RWPE1 (cell line): Measurements from ENCODE around the gene NLRP1.

Source experiments
- CTCF ChIA-PET: fragments of 350-600 bp; sonication (Branson Sonifier 250); formaldehyde crosslinking; extraction: SDS; loops from one replicate; lab custom pipeline; 2021; lab: Yijun Ruan, JAX
- POLR2A ChIA-PET: fragments of 400-600 bp; formaldehyde crosslinking; extraction: SDS; loops from one replicate; lab custom pipeline; 2020; ENCODE audit warnings: antibody characterized with exemption; ENCODE audit not compliant: low non-redundant PET; lab: Yijun Ruan, JAX
- DNase-seq: peaks from one replicate; pipeline ENCODE4 v3.0.0; 2012; ENCODE audit warnings: low spot score
- H3K27ac ChIP-seq: fragments of 450-650 bp; 2 replicates; pipeline ENCODE4 v1.5.1; 2017
- TF ChIP-seq, protein P1 (sequence below): fragments of 450-650 bp; conservative IDR thresholded peaks from 2 replicates; pipeline ENCODE4 v1.5.1; 2017; ENCODE audit warnings: low read depth, mild to moderate bottlenecking

NLRP1 gene

DNA sequence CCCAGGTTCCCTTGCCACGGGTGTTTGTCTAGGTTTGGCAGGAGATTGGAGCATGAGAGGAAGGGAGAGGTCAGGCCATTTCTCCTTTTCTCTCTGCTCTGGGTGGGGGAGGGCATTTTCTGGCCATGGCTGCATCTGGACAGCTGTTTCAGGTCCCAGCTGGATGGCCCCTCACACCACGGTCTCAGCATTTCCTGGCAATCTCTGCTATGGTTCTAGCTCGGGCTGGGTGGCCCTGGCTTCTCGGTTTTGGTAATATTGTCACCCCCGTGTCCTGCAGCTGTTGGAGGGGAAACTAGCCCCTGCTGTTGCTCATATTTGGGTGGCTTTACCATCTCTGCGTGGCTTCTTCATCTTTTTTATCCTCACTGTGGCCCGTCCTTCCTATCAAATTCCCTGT is 11.5 kb upstream of the NLRP1 start:
- CTCF ChIA-PET: no interaction called here
- no peak overlapping the region for H3K27ac ChIP-seq
- TF ChIP-seq, protein P1, sequence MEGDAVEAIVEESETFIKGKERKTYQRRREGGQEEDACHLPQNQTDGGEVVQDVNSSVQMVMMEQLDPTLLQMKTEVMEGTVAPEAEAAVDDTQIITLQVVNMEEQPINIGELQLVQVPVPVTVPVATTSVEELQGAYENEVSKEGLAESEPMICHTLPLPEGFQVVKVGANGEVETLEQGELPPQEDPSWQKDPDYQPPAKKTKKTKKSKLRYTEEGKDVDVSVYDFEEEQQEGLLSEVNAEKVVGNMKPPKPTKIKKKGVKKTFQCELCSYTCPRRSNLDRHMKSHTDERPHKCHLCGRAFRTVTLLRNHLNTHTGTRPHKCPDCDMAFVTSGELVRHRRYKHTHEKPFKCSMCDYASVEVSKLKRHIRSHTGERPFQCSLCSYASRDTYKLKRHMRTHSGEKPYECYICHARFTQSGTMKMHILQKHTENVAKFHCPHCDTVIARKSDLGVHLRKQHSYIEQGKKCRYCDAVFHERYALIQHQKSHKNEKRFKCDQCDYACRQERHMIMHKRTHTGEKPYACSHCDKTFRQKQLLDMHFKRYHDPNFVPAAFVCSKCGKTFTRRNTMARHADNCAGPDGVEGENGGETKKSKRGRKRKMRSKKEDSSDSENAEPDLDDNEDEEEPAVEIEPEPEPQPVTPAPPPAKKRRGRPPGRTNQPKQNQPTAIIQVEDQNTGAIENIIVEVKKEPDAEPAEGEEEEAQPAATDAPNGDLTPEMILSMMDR: no peak
- POLR2A ChIA-PET: no interaction called here
- no peak for DNase-seq

DNA sequence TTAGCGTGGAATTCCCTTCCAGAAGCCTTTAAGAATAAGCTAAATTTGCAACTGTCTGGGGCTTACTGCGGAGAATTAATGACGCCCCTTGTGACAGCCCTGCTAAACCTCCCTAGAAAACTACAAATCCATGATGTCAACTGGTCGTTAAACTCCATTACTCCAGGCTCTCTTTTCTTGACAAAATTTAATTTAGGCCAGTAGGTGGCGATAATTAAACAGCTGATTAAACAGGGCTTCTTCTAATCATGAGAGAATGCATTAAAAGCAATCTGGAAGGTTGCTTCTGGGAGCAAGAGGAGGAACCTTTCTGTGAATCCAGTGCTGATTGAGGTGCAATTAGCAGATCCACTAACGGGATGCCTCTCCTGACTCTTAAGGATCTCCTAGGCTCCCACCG is 8.1 kb upstream of the NLRP1 start:
- TF ChIP-seq, protein P1: peak; percentile 54
- ChIA-PET CTCF (interaction anchor here (0.5 to 1.9 kb wide), 19 partner anchors 7 to 843 kb away, joined by 3 to 6 read pairs (median 4); no protein-coding TSS in a partner anchor), POLR2A (no interaction called here)
- DNase-seq: peak; percentile 40
- no peak overlapping the region for H3K27ac ChIP-seq

DNA sequence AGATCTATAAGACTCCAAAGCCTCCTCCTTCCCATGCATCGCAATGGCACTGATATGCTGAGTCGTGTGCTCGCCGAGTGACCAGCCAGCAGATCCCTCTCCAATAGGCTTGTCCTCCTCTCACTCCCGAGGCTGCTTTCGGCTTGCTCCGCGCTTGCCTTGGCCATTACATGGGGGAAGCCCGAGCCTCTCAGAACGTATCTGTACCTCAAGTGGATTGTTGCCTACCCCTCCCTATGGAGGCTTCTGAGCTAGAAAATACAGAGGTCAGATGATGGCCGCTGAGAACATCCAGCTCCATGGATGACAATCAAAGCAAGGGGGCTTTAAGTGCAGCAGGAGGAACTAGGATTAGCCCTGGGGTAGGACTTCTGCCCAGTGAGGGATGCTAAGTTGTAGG is 7.7 kb upstream of the NLRP1 start:
- TF ChIP-seq, protein P1: no peak
- POLR2A ChIA-PET: no interaction called here
- CTCF ChIA-PET: interaction anchor here (0.5 to 1.9 kb wide), 14 partner anchors 10 to 920 kb away, joined by 3 to 6 read pairs (median 4); no protein-coding TSS in a partner anchor
- H3K27ac ChIP-seq: no peak overlapping the region
- no peak for DNase-seq

DNA sequence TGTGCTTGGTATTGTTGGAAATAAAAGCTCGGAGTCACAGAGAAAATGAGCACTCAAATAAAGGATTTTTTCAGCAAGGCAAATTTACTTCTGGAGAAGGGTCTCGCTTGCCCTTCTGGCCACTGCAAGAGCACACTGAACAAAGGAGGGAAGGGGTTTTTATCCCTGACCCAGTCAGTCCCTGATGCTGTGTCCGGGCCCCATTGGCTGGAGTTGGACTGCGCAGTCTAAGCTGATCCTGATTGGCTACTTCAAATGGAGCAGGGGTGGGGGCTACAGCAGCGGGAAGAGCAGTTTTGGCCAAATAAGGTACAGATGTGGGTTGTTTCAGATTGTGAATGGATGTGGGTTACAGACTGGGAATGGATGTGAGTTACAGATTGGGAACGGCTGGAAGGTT is 4.3 kb upstream of the NLRP1 start:
- DNase-seq: no peak
- CTCF ChIA-PET: interaction anchor here (0.5 to 2.0 kb wide), 5 partner anchors 118 to 848 kb away, joined by 4 to 10 read pairs (median 4); no protein-coding TSS in a partner anchor
- H3K27ac ChIP-seq: no peak overlapping the region
- POLR2A ChIA-PET: no interaction called here
- TF ChIP-seq, protein P1: no peak

DNA sequence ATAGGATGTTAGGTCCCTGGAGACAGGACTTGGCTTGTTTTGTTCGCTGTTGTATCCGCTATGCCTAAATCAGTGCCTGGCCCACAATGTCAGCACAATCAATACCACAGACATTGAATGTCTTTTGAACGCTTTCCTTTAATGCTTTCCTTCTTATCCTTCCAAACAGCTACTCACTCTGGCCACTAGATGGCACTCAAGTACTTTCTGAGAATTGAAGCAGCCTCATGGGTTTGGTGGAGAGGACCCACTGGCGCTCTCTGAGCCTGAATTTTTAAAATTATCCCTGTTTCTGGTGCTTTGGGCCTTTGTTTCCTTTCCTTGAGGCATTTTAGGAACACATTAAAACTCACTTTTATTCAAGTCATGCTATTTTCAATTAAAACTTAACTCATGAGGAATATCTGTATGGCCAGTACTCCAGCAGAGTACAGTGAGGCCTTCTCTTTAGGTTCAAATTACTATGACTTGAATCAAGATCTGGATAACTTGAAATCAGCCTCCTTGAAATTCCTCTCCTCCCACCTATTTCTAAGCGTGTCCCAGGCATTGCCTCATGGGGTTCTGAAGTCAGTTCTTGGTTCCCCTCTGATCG is 3.2 kb upstream of the NLRP1 start:
- TF ChIP-seq, protein P1: peak; percentile 86
- peak; percentile 67 for DNase-seq
- H3K27ac ChIP-seq: no peak overlapping the region
- ChIA-PET POLR2A (no interaction called here), CTCF (interaction anchor here (0.5 to 2.0 kb wide), 6 partner anchors 19 to 1652 kb away, joined by 3 to 10 read pairs (median 3); no protein-coding TSS in a partner anchor)

DNA sequence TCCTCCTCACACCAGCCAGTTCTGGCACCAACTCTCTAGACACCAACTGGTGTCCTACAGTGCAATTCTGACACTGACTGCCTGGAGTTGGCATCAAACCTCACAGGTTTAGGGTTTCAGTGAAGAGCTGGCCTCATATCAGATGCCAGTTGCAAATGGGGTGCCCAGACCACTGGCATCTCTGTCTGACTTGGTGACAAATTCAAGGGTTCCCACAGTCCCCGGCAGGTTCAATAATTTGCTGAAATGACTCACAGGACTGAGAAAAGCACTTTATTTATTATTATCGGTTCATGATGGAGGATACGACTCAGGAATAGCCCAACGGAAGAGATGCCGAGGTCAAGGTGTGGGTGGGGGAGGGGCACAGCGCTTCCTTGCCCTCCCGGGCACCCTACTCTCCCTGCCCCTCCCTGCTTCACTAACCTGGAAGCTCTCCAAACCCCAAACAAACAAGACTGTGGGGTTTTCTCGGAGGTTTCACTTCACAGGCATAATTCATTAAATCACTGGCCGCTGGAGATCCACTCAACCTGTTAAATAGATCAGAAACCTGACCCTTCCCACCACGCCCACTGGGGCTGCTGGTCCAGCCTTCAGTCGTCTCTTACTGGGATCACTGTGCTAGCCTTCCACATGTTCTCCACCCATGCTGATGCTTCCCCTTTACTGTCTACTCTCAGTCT is 1.7 kb upstream of the NLRP1 start:
- peak overlapping the region; percentile 99 for H3K27ac ChIP-seq
- peak; percentile 57 for DNase-seq
- TF ChIP-seq, protein P1: no peak
- POLR2A ChIA-PET: no interaction called here
- CTCF ChIA-PET: interaction anchor here (0.6 to 0.7 kb wide), 3 partner anchors 736 to 966 kb away, joined by 3 read pairs; no protein-coding TSS in a partner anchor
